ENCODE measurements around the gene RASSF10. TPM values are rescaled to one million over a fixed set of nuclear protein-coding genes. Genes with fewer than 3 reads are reported as not detected.

The RASSF10 gene
- polyA plus RNA-seq, 1 donor (not counting 4 experiments of a cell fraction or from before 2014, with no cell fraction given): 2.1 TPM

DNA sequence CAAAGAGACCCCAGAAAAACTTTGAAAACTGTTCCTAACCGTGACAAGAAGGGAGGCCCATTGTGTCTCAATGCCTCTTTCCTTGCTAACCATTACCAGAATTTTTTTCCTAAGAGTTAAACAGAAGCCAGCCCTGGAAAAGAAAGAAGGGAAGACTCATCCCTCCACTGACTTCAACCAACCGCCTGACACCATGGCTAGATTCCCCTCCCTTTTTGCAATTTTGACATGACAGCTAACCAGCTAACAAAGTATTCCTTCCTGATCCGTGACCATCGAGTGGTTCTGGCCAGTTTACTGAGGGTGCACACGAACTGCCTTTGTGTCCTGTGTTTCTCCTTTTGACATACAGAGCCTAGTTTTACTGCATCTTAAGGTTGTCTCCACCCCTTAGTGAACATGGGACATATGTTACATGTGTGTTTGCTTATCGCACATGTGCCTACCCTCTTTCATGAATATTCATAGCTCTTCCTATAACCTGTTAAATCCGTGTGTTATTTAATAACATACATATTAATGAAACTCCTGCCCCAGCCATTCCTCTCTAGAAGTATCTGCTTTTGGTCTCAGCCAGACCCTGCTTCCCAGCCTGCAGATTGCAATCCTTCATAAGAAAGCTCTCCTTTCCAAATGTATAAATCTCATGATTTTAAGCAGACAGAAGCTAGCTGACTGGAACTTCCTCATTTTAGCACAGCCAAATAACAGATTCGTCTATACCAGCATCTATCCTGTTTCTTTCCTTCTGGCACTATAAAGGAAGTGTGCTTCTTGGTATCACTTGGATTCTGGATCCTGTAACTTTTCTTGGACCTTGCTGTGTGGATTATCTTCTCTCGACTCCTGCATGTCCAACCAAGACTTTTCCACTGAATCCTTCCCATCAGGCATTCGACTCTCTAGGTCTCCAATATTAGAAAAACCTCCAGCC, 37.8 kb downstream of the RASSF10 start:
- H3K4me1 ChIP-seq (ENCODE audit: control insufficient read depth, extremely low read depth, insufficient read depth, low read length): peaks cover 18% of the 10 kb centered on the region
- no peak for DNase-seq (ENCODE audit: low read depth, low spot score)
- H3K4me2 ChIP-seq (ENCODE audit: control insufficient read depth, extremely low read depth, insufficient read depth, low read depth, low read length): no peak overlapping the region
- H2AFZ ChIP-seq (ENCODE audit: control insufficient read depth, low read length): no peak overlapping the region
- dilution Hi-C loops (cut with MboI; ENCODE audit: extremely low pct_ligation_motif_present, low sequenced_read_pairs): no loop called here
- no peak overlapping the region for H3K4me3 ChIP-seq (ENCODE audit: control insufficient read depth in 2 of 3, extremely low read depth in 1 of 3, insufficient read depth in 2 of 3, low read depth in 1 of 3, low read length in 3 of 3)
- H3K79me2 ChIP-seq (ENCODE audit: control insufficient read depth, insufficient read depth, low read length): no peaks in the 10 kb centered on the region
- no peak overlapping the region for H3K9ac ChIP-seq (ENCODE audit: control insufficient read depth, extremely low read depth, insufficient read depth, low read length)
- no peak for FAIRE-seq
- no peaks in the 10 kb centered on the region for H3K9me3 ChIP-seq (ENCODE audit: control insufficient read depth, low read depth, low read length)
- TF ChIP-seq CTCF (optimal IDR thresholded peaks at IDR 0.05 in 1 of 3, IDR thresholded peaks at IDR 0.05 in 1 of 3, conservative IDR thresholded peaks at IDR 0.05 in 1 of 3; ENCODE audit: extremely low read depth in 1 of 3, insufficient read depth in 2 of 3, low read length in 3 of 3) (no peak), EZH2 (IDR thresholded peaks at IDR 0.05; ENCODE audit: low read length) (no peak)
- H4K20me1 ChIP-seq (ENCODE audit: control insufficient read depth, extremely low read depth, insufficient read depth, low read length): no peaks in the 10 kb centered on the region
- no peaks in the 10 kb centered on the region for H3K9me1 ChIP-seq (ENCODE audit: control insufficient read depth, extremely low read depth, insufficient read depth, low read length)
- H3K36me3 ChIP-seq (ENCODE audit: control insufficient read depth in 2 of 2, extremely low read depth in 1 of 2, insufficient read depth in 2 of 2, low read length in 2 of 2): no peaks in the 10 kb centered on the region
- no peak overlapping the region for H3K27ac ChIP-seq (ENCODE audit: control insufficient read depth, insufficient read depth, low read length)
- H3K27me3 ChIP-seq (ENCODE audit: control insufficient read depth, extremely low read depth, insufficient read depth, low read length): no peaks in the 10 kb centered on the region

DNA sequence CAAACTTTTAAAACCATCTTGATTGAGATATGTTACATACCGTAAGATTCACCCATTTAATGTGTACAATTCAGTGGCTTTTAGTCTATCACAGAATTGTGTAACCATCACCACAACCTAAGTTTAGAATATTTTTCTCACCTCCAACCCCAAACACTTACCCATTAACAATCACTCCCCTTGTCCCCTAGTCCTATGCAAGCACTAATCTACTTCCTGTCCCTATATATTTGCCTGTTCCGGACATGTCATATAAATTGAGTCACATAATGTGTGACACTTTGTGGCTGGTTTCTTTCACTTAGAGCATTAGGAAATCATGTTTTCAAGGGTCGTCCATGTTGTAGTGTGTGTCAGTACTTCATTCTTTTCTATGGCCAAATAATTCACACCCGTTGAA, 38.8 kb downstream of the RASSF10 start:
- Histone ChIP-seq H3K27me3 (ENCODE audit: control insufficient read depth, extremely low read depth, insufficient read depth, low read length) (no peaks in the 10 kb centered on the region), H3K4me1 (ENCODE audit: control insufficient read depth, extremely low read depth, insufficient read depth, low read length) (peaks cover 26% of the 10 kb centered on the region), H3K27ac (ENCODE audit: control insufficient read depth, insufficient read depth, low read length) (no peak overlapping the region), H3K9me3 (ENCODE audit: control insufficient read depth, low read depth, low read length) (no peaks in the 10 kb centered on the region), H2AFZ (ENCODE audit: control insufficient read depth, low read length) (no peak overlapping the region), H3K9ac (ENCODE audit: control insufficient read depth, extremely low read depth, insufficient read depth, low read length) (no peak overlapping the region), H3K4me3 (ENCODE audit: control insufficient read depth in 2 of 3, extremely low read depth in 1 of 3, insufficient read depth in 2 of 3, low read depth in 1 of 3, low read length in 3 of 3) (no peak overlapping the region), H3K4me2 (ENCODE audit: control insufficient read depth, extremely low read depth, insufficient read depth, low read depth, low read length) (no peak overlapping the region), H3K36me3 (ENCODE audit: control insufficient read depth in 2 of 2, extremely low read depth in 1 of 2, insufficient read depth in 2 of 2, low read length in 2 of 2) (no peaks in the 10 kb centered on the region), H4K20me1 (ENCODE audit: control insufficient read depth, extremely low read depth, insufficient read depth, low read length) (no peaks in the 10 kb centered on the region), H3K9me1 (ENCODE audit: control insufficient read depth, extremely low read depth, insufficient read depth, low read length) (no peaks in the 10 kb centered on the region), H3K79me2 (ENCODE audit: control insufficient read depth, insufficient read depth, low read length) (no peaks in the 10 kb centered on the region)
- DNase-seq (ENCODE audit: low read depth, low spot score) (no peak), FAIRE-seq (no peak)
- TF ChIP-seq CTCF (optimal IDR thresholded peaks at IDR 0.05 in 1 of 3, IDR thresholded peaks at IDR 0.05 in 1 of 3, conservative IDR thresholded peaks at IDR 0.05 in 1 of 3; ENCODE audit: extremely low read depth in 1 of 3, insufficient read depth in 2 of 3, low read length in 3 of 3): no peak
- no peak for TF ChIP-seq EZH2 (IDR thresholded peaks at IDR 0.05; ENCODE audit: low read length)
- dilution Hi-C loops (cut with MboI; ENCODE audit: extremely low pct_ligation_motif_present, low sequenced_read_pairs): no loop called here

Data from keratinocyte (primary cell).